ENCODE measurements around the gene ZDHHC7. TPM values are rescaled to one million over a fixed set of nuclear protein-coding genes. Genes with fewer than 3 reads are reported as not detected.

Gene ZDHHC7
- total RNA-seq, 2 donors from 2014 or later: 64.6 TPM

DNA sequence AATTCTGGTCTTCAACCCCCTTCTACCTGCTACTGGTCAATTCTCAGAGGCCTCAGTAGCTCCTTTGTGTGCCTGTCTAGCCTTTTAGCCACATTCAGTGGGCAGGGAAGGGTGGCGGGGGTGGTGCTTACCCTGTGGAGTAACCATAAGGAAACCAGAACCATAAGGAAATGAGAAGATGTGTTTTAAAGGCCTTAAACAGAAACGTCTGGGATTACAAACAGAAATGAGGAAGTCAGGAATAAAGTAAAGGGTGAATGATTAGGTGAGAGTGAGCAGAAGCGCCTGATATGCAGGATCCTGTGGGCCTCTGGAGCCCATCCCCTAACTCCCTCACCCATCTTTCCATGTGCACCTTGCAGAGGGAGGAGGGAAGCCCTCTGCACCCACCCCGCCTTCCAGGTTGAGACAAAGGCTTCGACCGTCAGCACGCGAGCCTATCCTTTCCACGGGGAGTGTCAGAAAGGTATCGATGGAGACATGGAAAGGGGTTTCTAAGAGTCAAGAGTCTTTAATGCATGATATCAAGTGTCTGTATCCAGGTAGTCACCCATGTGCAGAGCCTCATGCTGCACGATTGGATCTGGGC lies 36.6 kb upstream of the ZDHHC7 start:
- no peak for DNase-seq (ENCODE audit: low spot score)
- WGBS: 88% methylated on average over 11 of the region's 11 CpGs
- H3K4me3 ChIP-seq: no peak overlapping the region
- H3K27ac ChIP-seq: peak overlapping the region in 1 of 2 donors; percentile 66
- H3K36me3 ChIP-seq: no peaks in the 10 kb centered on the region
- H3K4me1 ChIP-seq (replicated peaks): peaks cover 7% of the 10 kb centered on the region
- intact Hi-C loops (cut with DNase I): no loop called here
- no peaks in the 10 kb centered on the region for H3K27me3 ChIP-seq (replicated peaks; ENCODE audit: insufficient read depth)
- H3K9me3 ChIP-seq: no peaks in the 10 kb centered on the region
- TF ChIP-seq, protein P1, sequence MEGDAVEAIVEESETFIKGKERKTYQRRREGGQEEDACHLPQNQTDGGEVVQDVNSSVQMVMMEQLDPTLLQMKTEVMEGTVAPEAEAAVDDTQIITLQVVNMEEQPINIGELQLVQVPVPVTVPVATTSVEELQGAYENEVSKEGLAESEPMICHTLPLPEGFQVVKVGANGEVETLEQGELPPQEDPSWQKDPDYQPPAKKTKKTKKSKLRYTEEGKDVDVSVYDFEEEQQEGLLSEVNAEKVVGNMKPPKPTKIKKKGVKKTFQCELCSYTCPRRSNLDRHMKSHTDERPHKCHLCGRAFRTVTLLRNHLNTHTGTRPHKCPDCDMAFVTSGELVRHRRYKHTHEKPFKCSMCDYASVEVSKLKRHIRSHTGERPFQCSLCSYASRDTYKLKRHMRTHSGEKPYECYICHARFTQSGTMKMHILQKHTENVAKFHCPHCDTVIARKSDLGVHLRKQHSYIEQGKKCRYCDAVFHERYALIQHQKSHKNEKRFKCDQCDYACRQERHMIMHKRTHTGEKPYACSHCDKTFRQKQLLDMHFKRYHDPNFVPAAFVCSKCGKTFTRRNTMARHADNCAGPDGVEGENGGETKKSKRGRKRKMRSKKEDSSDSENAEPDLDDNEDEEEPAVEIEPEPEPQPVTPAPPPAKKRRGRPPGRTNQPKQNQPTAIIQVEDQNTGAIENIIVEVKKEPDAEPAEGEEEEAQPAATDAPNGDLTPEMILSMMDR (IDR thresholded peaks at IDR 0.05): no peak
- no peak for TF ChIP-seq POLR2A (IDR thresholded peaks at IDR 0.05)
- no peak for TF ChIP-seq POLR2AphosphoS5 (IDR thresholded peaks at IDR 0.05)

DNA sequence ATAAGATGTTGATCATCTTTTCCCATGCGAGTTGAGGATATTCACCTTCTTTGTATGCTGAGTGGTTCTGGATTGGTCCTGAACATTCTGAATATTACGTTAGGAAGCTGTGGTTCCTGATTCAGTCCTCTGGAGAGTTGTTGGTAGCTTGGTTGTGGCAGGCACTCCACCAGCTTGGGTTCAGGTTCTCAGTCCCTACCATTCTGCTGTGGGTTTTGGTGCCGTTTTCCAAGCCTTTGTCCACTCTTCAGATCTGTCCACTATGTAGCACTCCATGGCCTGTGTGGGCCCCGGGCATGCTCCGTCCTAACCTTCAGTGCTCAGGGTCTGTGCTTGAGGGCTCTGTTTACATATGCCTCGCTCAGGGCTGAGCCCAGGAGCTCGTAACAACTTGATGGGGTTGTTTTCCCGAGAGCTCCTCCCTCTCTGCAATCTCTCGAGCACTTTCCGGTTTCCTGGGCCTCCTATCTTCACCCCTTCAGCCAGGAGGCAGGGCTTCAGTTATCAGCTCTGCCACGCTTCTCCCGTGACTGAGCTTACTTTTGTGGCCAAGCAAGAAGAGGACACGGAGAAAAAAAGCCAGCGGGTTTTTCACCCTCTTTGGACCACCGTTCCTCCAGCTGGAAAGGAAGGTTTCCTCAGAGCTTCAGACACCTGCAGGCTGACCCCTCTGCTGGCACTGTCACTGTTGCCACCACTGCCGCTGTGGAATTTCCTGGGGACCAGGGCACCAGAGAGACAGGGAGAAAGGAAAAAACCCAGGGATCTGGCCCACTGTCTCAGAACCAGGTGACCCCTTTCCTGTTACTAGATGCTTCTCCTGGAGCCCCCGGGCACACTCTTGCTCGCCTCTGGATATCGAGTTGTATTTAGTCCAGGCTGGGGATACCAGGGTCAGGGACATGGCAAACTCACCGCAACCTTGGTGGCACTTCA lies 35.9 kb upstream of the ZDHHC7 start:
- no peak overlapping the region for H3K4me3 ChIP-seq

GRCh38 chr16:85046472-85046916 lies 35.2 kb upstream of the ZDHHC7 start:
- H3K9me3 ChIP-seq: no peaks in the 10 kb centered on the region
- intact Hi-C loops (cut with DNase I): no loop called here
- H3K27me3 ChIP-seq (replicated peaks; ENCODE audit: insufficient read depth): no peaks in the 10 kb centered on the region
- no peak for TF ChIP-seq POLR2AphosphoS5 (IDR thresholded peaks at IDR 0.05)
- TF ChIP-seq, protein P1 (IDR thresholded peaks at IDR 0.05): no peak
- no peak for TF ChIP-seq POLR2A (IDR thresholded peaks at IDR 0.05)
- DNase-seq (ENCODE audit: low spot score): no peak
- peaks cover 7% of the 10 kb centered on the region for H3K4me1 ChIP-seq (replicated peaks)
- no peak overlapping the region for H3K4me3 ChIP-seq
- H3K27ac ChIP-seq: peak overlapping the region in 1 of 2 donors; percentile 66
- no peaks in the 10 kb centered on the region for H3K36me3 ChIP-seq
- WGBS: 90% methylated on average over 8 of the region's 8 CpGs

More for the DNA sequence above, 35.9 kb upstream of the ZDHHC7 start:
- DNase-seq (ENCODE audit: low spot score): peak; percentile 52
- peak overlapping the region in 1 of 2 donors; percentile 66 for H3K27ac ChIP-seq
- no peaks in the 10 kb centered on the region for H3K36me3 ChIP-seq
- intact Hi-C loops (cut with DNase I): no loop called here
- TF ChIP-seq, protein P1 (IDR thresholded peaks at IDR 0.05): no peak
- TF ChIP-seq POLR2A (IDR thresholded peaks at IDR 0.05): no peak
- TF ChIP-seq POLR2AphosphoS5 (IDR thresholded peaks at IDR 0.05): peak; percentile 36
- no peaks in the 10 kb centered on the region for H3K9me3 ChIP-seq
- 59% methylated on average over 20 of the region's 20 CpGs for WGBS
- H3K4me1 ChIP-seq (replicated peaks): peaks cover 7% of the 10 kb centered on the region
- H3K27me3 ChIP-seq (replicated peaks; ENCODE audit: insufficient read depth): no peaks in the 10 kb centered on the region

DNA sequence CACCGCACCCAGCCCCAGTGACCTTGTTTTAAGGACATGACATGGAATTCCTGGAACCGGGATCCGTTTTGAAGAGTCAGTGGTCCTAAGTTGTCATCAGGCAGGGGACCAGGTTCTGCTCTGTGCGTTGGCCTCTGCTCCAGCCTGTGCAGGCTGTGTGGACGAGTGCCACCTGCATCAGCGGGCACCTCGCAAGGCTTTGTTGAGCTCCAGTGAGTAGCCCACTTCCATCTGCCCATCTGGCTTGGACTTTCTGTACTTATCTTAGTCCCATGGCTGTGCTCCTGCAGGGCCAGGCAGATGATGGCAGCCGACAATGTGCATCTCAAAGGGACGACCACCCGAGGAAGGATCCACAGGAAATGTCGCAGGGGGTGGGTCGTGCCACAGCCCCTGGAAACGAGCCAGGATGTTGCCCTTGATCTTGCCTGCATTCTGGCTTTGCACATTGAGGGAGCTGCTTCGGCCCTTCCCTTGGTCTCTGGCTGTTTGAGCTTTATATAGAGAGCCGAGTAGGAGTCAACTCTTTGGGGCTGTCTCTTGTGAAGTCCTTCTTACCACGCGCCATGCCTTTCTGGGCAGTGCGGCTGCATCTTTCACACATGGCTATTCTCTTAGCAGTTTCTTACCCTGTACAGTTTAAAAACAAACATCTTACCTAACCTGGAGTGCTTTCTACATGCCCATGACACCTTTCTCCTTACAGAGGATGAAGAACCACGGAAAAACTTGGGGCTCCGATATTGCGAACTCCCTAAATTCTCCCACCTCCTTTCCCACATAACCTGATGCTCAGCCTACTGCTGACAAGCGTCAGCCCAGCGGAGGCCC lies 34.5 kb upstream of the ZDHHC7 start:
- 90% methylated on average over 19 of the region's 23 CpGs for WGBS

More for the DNA sequence above, 34.5 kb upstream of the ZDHHC7 start:
- Histone ChIP-seq H3K4me1 (replicated peaks) (peaks cover 7% of the 10 kb centered on the region), H3K27ac (peak overlapping the region in 1 of 2 donors; percentile 66), H3K9me3 (no peaks in the 10 kb centered on the region), H3K4me3 (no peak overlapping the region), H3K36me3 (no peaks in the 10 kb centered on the region), H3K27me3 (replicated peaks; ENCODE audit: insufficient read depth) (no peaks in the 10 kb centered on the region)
- DNase-seq (ENCODE audit: low spot score): no peak
- intact Hi-C loops (cut with DNase I): no loop called here
- TF ChIP-seq POLR2A (IDR thresholded peaks at IDR 0.05) (no peak), POLR2AphosphoS5 (IDR thresholded peaks at IDR 0.05) (no peak)
- TF ChIP-seq, protein P1 (IDR thresholded peaks at IDR 0.05): no peak
